Upper lobe of left lung (tissue), 4 donors: Measurements from ENCODE around the gene TMEM117.

Experiments
- EP300 ChIP-seq, 4 donors: sonication (generic); formaldehyde crosslinking; IDR thresholded peaks; one replicate each; pipeline ENCODE4 v1.5.1; 2017; ENCODE audit warnings: antibody characterized with exemption in 4 of 4, control low read depth in 2 of 4
- POLR2AphosphoS5 ChIP-seq, 2 donors: sonication (generic); formaldehyde crosslinking; IDR thresholded peaks; one replicate each; pipeline ENCODE4 v1.5.1; 2017; ENCODE audit warnings: antibody characterized with exemption in 2 of 2
- TF ChIP-seq, protein P1 (sequence below), 6 experiments: fragments of 450-650 bp in 4 of 6; fragments of 200-600 bp in 2 of 6; sonication (generic) in 2 of 6; IDR thresholded peaks; one replicate each; pipeline ENCODE4 v1.5.1; 2016 to 2019; ENCODE audit warnings: antibody characterized with exemption in 6 of 6

DNA sequence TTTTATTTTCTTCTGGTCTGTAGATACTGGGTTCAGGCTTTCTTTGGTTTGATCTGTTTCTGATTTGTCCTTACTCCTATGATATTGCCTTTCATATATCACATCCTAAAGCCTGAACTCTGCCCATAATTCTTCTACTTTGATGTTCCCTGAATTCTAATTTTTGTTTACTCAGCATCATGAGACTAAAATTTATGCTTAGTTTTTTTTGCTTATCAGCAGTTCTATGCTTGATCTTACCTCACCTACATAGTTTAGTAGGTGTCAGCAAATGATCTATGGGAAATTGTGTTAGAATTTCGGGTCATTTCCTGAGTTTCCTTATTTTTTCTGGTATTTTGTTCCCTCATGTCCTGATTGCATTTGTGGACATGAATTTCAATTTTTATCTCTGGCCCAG is 94.2 kb downstream of the TMEM117 start:
- TF ChIP-seq, protein P1, sequence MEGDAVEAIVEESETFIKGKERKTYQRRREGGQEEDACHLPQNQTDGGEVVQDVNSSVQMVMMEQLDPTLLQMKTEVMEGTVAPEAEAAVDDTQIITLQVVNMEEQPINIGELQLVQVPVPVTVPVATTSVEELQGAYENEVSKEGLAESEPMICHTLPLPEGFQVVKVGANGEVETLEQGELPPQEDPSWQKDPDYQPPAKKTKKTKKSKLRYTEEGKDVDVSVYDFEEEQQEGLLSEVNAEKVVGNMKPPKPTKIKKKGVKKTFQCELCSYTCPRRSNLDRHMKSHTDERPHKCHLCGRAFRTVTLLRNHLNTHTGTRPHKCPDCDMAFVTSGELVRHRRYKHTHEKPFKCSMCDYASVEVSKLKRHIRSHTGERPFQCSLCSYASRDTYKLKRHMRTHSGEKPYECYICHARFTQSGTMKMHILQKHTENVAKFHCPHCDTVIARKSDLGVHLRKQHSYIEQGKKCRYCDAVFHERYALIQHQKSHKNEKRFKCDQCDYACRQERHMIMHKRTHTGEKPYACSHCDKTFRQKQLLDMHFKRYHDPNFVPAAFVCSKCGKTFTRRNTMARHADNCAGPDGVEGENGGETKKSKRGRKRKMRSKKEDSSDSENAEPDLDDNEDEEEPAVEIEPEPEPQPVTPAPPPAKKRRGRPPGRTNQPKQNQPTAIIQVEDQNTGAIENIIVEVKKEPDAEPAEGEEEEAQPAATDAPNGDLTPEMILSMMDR (IDR thresholded peaks at IDR 0.05): no peak
- TF ChIP-seq POLR2AphosphoS5 (IDR thresholded peaks at IDR 0.05) (no peak), EP300 (IDR thresholded peaks at IDR 0.05) (no peak)
